Right hindlimb (tissue), 1 donor: ENCODE results near the gene ARL5C.
"Not testable (repeated sequence)": the region's sequence is repeated elsewhere in the genome, so short reads cannot be mapped to it uniquely, and the experiment has no call there.

ENCODE experiments used
- DNase-seq: peaks from one replicate; pipeline ENCODE4 v3.0.0-alpha.2; 2018

The ARL5C gene

DNA sequence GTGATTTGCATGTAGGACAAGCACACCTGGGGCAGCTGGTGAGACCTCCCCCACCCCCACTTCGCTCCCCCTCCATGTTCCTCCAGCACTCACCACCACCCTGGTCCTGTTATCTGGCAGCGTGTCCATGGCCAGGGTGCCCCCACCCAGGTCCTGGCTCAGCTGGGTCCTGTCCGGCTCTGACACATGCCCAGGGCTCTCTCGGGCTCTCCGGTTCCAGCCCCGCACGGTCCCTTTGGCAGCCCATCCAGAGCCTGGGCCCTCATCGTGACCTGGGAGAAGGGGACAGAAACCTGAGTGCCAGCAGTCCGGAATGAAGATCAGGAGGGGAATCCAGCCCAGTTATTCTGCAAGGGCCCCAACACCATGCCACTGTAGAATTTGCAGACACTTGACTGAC is 26.4 kb downstream of the ARL5C start:
- no peak for DNase-seq

DNA sequence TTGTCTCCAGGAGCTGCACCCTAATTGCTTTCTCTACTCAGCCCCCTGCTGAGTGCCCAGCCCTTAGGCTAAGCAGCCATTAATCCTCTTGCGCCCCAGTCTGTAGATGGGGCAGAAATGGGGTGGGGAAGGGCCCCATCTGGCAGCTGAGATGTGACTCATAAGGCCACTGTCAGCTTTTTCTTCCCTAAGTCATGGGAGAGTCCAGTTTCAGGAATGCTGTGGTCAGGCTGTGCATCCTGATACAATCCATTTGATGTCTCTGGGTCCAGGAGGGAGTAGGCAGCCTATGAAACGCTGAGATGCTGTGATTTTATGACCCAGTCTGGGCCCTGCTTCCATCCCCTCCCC is 26.8 kb downstream of the ARL5C start:
- DNase-seq = no peak

DNA sequence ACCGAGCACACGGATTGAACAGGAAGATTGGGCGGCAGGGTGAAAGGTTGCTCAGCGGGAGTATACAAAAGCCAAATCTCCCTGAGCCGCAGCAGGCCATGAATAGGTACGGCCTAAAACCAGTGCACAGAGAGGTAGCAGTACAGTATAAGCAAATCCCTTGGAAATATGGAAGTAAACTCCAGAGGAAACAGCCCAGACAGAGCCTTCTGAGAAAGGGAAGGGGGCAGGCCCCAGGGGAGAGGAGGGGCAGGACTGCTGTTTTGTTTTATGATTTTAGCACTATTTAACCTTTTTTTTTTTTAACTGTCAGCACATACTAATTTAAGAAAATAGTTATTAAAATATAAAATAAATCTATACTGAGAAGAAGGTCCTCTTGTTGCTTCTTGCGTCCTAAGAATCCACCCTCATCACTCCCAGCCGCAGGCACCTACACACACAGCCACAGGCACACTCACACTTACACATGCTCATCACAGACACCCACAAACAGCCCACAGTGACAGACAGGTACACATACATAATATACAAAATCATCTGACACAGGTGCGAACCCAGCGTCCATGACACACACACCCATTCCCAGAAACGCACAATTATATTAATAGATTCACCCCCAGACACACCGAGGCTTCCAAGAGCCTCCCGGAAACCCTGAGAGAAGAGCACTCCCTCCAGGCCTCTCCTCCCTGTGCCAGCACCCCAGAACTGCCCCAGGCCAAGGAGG is 27.4 kb downstream of the ARL5C start:
- no peak for DNase-seq

DNA sequence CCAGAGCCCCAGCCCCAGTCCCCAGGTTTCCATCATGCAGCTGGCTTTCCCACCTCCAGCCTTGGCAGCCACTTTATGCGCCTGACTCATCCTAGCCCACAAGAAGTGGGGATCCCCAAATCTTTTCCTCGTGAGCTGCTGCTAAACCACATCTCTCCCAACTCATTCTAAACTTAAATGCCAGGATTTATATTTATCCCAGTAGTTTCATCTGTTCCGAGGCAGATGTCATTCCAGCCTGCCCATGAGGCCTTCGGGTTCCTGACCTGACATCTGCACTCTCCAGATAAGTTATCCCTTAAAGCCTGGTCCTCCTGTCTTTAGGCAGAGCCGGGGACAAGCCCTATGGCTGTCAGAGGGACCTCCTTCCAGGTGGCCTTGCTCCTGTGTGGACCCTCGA is 31.1 kb downstream of the ARL5C start:
- no peak for DNase-seq

DNA sequence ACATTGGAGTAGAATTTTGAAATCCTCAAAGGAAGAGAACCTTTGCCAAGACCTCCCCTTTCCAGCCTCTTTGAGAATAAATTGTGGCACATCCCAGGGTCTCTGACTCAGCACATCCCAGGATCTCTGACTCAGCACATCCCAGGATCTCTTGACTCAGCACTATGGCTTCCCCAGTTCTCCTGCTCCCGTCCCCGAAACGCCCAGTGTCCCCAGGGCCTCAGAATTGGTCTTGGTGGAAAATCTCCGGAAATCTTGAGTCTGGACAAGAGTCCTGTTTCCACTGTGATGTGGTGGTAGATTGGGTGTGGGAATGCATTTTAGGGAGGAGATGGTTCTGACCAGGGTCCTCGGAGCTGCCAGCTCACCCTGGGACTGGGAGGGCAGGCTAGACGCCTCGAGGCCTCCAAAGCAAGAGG is 33.8 kb downstream of the ARL5C start:
- DNase-seq = no peak

DNA sequence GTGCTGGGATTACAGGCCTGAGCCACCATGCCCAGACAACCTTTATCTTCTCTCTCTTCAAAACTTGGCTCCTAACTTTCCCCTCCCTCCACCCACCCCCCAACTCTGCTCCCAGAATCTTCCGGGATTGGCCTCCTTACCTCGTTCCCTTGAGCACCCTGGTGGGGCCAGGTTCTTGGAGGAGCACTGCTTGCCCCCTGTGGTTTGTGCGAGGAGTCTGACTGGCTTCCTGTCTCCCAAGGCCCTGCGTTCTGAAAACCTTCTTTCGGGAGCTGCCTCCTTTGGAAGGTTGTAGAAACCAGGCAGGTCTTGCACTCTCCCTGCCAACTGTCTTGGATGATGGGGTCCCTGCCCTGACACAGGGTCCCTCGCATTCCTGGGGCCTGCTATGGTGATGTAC is 34.3 kb downstream of the ARL5C start:
- no peak for DNase-seq

DNA sequence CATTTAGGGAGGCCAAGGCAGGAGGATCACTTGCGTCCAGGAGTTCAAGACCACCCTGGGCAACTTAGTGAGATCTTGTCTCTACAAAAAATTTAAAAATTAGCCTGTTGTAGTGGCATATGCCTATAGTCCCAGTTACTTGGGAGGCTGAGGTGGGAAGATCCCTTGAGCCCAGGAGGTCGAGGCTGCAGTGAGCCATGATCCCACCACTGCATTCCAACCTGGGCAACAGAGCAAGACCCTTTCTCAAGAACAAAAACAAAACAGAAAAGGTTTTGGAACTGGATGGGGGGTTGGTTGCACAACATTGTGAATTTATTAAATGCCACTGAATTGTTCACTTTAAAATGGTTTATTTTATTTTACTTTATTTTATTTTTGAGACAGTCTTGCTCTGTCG is 35.8 kb downstream of the ARL5C start:
- no peak for DNase-seq

DNA sequence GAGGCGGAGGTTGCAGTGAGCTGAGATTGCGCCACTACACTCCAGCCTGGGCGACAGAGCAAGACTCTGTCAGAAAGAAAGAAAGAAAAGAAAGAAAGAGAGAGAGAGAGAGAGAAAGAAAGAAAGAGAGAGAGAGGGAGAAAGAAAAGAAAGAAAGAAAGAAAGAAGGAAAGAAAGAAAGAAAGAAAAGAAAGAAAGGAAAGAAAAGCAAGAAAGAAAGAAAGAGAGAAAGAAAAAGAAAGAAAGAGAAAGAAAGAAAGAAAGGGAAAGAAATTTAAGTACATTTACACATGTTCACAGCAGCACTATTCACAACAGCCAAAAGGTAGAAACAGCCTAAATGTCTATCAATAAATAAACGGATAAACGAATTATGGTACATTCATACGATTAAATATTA is 36.4 kb downstream of the ARL5C start:
- DNase-seq = not testable (repeated sequence)

DNA sequence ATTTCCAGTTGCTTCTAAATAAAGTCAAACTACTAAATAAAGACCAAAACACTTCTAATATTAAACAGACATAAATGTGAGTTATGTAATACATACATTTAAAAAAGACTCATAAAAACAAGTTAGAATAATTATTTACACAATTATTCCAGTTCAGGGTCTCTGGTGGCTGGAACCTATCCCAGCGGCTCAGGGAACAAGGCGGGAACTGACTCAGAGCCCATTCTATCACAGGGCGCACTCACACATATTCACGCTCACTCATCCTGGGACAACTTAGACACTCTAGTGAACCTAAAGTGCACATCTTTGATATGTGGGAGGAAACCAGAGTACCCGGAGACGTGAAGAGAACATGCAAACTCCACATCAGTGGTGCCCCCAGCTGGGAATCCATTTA is 39.5 kb downstream of the ARL5C start:
- DNase-seq = no peak

DNA sequence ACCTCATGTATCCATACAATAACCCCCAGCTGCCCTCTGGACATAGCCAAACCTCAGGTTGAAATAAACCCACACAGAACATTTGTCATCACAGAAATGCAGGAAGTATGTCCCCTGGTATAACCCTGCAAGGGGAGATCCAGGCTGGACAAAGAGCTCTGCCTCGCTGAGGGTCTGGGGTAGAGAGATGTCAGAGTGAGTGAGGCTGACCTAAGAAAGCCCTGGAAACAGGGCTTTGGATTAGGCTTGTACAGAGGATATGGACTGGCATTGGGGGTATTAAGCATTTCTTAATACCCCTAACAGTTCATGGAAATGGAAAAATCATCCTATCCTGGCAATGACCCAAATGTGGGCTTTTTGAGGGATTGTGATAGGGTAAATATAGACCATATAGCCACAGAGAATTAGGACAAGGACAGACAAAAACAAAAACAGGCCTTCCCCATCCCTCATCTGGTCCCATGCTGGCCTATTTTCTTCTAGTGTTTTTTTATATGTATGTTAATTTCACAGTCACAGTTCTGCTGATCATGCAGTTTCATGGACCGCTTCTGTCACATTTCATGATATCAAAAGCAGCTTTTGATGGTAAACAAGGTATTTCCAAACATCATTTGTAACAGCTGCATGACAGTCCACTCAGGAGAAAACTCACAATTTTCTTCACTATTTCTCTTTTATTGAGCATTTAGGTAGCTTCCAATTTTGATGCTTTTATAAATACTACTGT is 40.7 kb downstream of the ARL5C start:
- no peak for DNase-seq

DNA sequence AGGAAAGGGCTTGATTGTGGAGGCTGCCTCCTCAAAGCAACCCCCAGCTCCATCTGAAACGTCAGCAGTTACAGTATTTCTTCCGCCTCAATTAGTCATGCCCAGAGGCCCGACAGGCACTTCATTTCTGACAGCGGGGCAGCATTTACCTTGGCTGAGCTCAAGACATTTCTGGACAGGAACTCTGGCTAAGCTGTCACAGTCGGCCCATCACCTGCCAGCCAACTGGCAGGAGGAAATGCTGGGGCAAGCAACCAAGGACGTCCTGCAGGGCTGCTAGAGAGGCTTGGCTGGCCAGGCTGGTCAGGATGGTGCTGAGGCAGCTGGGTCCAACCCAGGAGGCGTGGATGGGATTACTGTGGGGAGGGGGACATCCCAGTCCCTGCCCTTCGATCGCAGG is 42.3 kb downstream of the ARL5C start:
- DNase-seq = peak; percentile 57

DNA sequence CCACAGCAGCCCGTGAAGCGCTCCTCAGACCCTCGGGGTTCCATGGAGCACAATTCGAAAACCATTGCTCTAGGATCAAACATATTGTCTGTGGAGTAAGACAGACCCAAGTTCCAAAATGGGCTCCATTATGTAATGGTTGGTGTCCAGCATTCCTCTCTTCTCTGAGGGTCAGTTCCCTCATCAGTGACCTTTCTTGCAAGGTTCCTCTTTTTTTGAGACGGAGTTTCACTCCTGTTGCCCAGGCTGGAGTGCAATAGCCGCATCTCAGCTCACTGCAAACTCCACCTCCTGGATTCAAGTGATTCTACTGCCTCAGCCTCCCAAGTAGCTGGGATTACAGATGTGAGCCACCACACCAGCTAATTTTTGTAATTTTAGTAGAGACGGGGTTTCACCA is 43.0 kb downstream of the ARL5C start:
- DNase-seq = no peak

DNA sequence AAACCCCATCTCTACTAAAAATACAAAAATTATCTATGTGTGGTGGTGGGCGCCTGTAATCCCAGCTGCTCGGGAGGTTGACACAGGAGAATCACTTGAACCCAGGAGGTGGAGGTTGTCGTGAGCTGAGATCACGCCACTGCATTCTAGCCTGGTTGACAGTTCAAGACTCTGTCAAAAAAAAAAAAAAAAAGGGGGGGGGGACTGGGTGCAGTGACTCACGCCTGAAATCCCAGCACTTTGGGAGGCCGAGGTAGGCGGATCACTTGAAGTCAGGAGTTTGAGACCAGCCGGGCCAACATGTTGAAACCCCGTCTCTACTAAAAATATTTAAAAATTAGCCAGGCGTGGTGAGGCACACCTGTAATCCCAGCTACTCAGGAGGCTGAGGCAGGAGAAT is 44.0 kb downstream of the ARL5C start:
- DNase-seq = not testable (repeated sequence)

DNA sequence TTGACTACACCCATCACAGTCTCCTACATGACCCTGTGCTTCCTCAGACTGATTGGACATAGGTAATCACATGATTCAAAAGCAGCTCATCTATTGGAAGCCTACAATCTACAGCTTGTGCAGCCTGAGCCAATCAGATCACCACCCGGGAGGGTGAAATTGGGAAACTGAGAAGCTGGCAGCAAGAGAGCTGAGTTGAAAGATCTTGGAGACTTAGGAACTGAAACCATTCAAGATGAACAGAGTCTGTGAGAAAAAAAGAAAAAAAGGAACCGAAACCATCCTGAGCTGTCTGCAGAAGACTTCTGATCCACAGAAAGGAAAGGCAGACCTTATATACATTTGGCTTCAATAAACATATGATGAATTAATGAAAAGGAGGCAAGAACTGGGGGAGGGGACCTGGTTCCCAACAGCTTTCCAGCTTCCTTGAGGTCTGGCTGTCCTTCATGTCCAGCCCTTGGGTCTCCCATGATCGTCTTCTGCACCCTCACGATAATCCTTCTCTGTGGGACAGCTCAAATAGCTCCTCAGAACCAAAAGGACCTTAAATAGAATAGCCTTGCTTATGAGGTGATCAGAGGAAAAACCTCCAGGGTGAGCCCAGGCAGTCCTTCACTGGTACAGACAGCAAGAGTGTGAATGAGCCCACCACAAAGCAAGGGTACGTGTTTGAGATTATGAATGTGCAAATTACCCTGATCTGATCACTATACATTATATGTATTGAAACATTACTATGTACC is 47.1 kb downstream of the ARL5C start:
- DNase-seq = no peak

DNA sequence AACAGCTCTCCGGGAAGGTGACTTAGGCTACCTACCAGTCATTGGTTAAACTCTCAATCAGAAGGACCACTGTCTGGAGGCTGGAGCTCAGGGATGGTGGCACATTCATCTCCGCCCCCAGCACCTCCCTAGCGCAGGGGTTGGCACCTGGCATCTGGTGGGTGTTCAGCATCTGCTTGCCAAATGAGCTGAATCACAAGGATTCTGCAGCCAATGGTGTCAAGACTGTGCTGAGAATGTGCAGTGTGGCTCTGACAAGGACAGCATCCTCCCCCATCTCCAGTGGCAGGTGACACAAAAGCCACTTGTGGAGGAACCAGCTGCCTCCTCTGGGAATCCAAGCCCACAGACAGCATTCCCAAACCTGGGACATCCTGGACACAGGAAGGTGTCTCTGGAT is 49.7 kb downstream of the ARL5C start:
- DNase-seq = no peak

DNA sequence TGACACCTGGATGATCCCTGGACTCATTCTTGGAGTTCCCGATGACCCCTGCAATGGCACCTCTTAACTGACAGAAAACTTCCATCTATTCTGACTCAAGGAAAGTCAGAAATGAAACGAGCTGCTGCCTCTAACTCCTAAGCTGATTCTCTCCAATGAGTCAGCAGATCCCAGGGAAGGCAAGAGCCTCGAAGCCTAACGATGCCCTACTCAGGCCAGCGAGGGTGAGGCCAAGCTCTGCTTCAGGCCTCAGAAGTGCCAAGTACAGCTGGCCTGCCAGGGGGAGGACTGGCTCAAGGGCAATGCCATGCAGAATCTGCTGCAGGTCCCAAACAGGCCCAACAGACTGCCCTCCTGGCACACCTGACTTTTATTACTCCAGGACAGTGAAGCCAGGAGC is 50.8 kb downstream of the ARL5C start:
- DNase-seq = no peak

DNA sequence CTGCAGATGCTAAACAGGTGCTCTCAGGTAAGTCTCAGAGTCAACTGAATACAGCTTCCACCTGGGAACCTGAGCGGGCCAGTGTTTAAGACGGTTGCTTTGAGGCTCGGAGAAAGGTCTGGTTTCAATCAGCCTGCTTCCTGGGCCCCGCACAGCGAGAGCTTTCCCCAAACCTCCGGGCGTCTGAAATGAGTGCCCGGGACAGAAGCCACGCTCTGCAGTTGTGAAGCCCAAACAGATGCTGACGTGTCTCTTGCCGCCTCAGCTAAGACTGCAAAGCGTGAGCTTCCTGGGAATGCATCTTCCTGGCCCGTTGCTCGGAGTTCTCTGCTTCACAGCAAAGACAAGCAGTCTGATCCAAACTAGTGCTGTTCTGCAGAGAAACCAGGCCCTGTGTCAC is 51.2 kb downstream of the ARL5C start:
- no peak for DNase-seq

DNA sequence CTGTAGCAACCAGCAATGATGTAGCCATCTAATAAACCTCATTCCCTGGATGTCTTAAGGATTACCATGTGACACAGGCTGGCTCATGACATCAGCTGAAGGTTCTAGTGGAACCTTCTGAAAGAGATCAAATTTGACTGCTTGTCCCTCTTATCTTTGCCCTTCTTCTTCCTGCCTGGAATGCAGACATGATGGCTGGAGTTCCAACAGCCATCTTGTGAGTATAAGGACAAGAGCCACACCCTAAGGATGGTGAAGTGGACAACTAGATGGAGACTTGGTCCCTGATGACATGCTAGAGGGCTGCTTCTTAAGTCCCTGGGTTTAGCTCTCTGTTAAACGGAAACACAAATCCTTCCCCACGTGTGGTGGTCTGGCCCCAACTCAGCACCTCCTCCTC is 52.1 kb downstream of the ARL5C start:
- DNase-seq = no peak

DNA sequence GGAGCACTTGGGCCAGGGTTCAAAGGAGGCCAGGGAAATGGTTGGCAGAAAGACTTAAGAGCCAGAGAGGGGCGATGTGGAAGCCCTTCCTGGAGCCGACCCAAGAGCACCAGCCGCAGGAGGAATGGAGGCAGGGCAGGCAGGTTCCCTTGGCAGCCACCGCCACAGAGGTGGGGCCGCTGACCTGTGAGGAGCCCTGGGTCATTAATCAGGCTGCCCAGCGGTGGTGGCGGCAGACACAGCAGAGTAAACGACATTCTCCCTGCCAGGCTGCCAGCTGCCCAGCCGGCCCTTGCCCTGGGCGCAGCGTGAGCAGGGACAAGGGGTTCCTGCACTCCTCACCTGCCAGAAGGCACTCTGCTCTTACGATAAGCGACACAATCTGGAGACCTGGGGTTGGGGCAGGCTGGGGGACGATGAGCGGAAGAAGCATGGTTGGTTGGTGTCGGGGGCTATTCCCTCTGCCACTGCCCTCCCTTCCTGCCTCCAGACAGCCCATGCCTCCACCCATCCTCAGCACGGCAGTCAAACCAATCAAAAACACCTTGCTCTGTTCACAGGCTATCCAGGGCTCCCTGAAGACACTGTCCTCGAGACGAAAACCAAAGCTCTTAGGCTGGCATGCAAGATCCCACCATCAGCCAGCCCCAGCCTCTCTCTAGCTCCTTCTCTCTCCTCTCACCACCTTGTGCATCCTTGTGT is 55.4 kb downstream of the ARL5C start:
- no peak for DNase-seq

DNA sequence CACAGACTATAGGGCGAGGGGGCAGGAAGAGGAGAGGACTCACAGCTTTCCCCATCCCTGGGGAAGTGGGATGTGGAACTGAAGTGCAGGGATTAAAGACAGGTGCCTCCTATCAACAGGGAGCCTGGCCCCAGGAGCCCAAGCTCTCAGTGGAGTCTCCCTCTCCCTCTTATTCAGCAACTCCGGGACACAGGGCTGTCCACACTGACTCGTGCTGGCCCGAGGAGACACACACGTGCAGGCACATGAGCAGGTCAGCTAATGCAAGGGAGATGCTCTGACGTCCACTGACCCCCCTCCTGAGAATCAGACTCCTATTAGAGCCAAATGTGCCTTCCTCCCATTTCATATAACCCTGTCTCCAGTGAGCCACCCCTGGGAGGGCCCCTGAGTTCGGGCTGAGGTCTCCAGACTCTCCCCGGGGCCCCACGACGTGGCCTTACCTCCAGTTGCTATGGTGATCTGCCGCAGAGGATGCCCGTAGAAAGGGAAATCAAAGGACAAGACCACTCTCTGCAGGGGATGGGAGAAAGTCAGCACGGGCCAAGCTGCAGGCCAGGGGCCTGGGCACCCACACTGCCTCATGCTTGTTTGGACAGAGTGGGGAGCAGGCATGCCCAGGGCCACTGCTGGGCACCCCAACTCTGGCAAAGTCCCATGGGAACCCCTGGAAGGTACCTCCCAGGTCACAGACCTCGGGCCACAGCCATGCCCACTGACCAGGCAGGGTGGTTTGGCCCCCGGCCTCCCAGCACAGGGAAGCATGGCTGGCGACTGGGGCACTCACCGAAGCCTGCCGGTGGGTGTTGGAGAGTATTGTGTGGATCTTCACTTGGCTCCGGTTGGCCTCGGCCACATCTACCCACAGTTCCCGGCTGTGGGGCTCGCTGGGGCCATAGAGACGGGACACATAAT is 57.2 kb downstream of the ARL5C start:
- no peak for DNase-seq

DNA sequence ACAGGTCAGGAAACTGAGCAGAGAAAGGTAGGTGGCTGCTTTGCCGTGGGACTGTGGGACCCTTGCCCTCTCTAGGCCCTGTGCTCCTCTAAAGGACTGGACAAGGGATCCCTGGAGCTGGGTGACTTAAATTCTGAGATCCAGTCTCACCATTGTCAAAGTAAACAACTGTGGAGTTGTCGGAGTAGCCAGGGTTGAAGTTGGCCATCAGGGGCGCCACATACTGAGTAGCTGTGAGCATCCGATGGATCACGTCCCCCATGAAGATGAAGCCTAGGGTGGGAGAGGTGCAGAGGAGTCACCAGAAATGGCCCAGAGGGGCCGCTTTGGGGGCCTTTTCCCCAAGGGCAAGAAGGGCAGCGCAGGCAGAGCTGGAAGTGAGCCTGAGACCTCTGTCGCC is 58.0 kb downstream of the ARL5C start:
- no peak for DNase-seq

DNA sequence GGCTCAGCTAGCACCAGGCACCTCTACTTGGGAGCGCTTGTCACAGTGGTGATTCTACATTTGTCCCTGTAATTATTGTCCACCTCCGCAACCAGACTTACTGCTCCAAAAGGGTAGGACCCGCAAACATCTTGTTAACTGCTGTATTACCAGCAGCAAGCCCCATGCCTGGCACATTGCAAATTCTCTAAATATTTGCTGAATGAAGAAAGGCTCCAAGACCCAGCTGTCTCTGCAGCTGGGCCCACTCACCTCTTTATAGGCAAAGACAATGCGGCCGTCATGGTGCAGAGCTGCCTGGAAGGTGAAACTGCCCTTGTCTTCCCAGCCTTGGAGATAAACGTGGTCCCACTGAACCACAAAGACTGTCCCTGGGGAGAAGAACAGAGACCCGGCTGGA is 58.8 kb downstream of the ARL5C start:
- DNase-seq = no peak
